GM23248 (cell line): ENCODE results near the gene DNAJC8. TPM values are rescaled to one million over a fixed set of nuclear protein-coding genes. Genes with fewer than 3 reads are reported as not detected.

Source experiments
- DNase-seq: peaks from one replicate; pipeline ENCODE4 v3.0.0-alpha.2; 2015
- H2AFZ ChIP-seq: fragments of 200-600 bp; sonication (generic); 2 replicates; pipeline ENCODE4 v1.6.1; 2016; ENCODE audit warnings: antibody characterized with exemption
- H3F3A ChIP-seq: fragments of 200-600 bp; sonication (generic); 2 replicates; pipeline ENCODE4 v1.6.1; 2016; ENCODE audit warnings: mild to moderate bottlenecking, antibody characterized with exemption, mixed run types; ENCODE audit not compliant: insufficient read depth
- H3K27ac ChIP-seq: fragments of 200-600 bp; sonication (generic); 2 replicates; pipeline ENCODE4 v1.5.1; 2016; ENCODE audit warnings: mild to moderate bottlenecking
- H3K27me3 ChIP-seq: fragments of 200-600 bp; sonication (generic); replicated peaks from 2 replicates; pipeline ENCODE4 v1.6.1; 2016; ENCODE audit warnings: mild to moderate bottlenecking; ENCODE audit not compliant: insufficient read depth
- H3K36me3 ChIP-seq: fragments of 200-600 bp; sonication (generic); 2 replicates; pipeline ENCODE4 v1.6.1; 2016; ENCODE audit warnings: low read depth, mild to moderate bottlenecking
- H3K4me1 ChIP-seq: fragments of 200-600 bp; sonication (generic); 2 replicates; pipeline ENCODE4 v1.6.1; 2016; ENCODE audit warnings: mild to moderate bottlenecking; ENCODE audit not compliant: insufficient read depth
- H3K4me2 ChIP-seq: fragments of 200-600 bp; sonication (generic); one replicate; pipeline ENCODE4 v1.6.1; 2016; ENCODE audit warnings: mild to moderate bottlenecking; ENCODE audit not compliant: unreplicated experiment
- H3K4me3 ChIP-seq: fragments of 200-600 bp; sonication (generic); 2 replicates; pipeline ENCODE4 v1.5.1; 2016; ENCODE audit warnings: mild to moderate bottlenecking
- H3K79me2 ChIP-seq: fragments of 200-600 bp; sonication (generic); 2 replicates; pipeline ENCODE4 v1.6.1; 2016; ENCODE audit warnings: mild to moderate bottlenecking; ENCODE audit not compliant: insufficient read depth
- H3K9ac ChIP-seq: fragments of 200-600 bp; sonication (generic); 2 replicates; pipeline ENCODE4 v1.6.1; 2016; ENCODE audit warnings: mild to moderate bottlenecking
- H3K9me2 ChIP-seq: fragments of 200-600 bp; sonication (generic); 2 replicates; pipeline ENCODE4 v1.6.1; 2016; ENCODE audit warnings: mixed run types, mild to moderate bottlenecking, moderate library complexity; ENCODE audit not compliant: insufficient read depth
- H3K9me3 ChIP-seq: fragments of 200-600 bp; sonication (generic); one replicate; pipeline ENCODE4 v1.6.1; 2017; ENCODE audit warnings: low read depth
- H4K20me1 ChIP-seq: fragments of 200-600 bp; sonication (generic); 2 replicates; pipeline ENCODE4 v1.6.0; 2016; ENCODE audit not compliant: insufficient read depth
- EZH2 ChIP-seq: fragments of 200-600 bp; sonication (generic); IDR thresholded peaks from 2 replicates; pipeline ENCODE4 v1.6.1; 2018; ENCODE audit warnings: antibody characterized with exemption, mild to moderate bottlenecking; ENCODE audit not compliant: insufficient read depth, poor library complexity, severe bottlenecking
- EZH2phosphoT487 ChIP-seq: fragments of 200-600 bp; sonication (generic); IDR thresholded peaks from 2 replicates; pipeline ENCODE4 v1.6.1; 2018; ENCODE audit warnings: antibody characterized with exemption, moderate library complexity, mild to moderate bottlenecking, low read depth; ENCODE audit not compliant: insufficient read depth
- WGBS, 2 experiments: methylation state at CpG; one replicate each; pipeline ENCODE4 v1.1.6; 2015 to 2017; ENCODE audit warnings: low lambda C conversion rate in 2 of 2, low coverage in 1 of 2; ENCODE audit errors: missing lambda C conversion rate in 2 of 2; 5-methylcytosine and 5-hydroxymethylcytosine counted together
- in situ Hi-C: fragments of 300-500 bp; cut with MboI; formaldehyde crosslinking; loops from 2 replicates; pipeline ENCODE4 v1.15.0; 2020
- polyA plus RNA-seq: library from polyadenylated mRNA; unstranded; fragments of >200 nt; fragmentation: Nextera tagmentation; extraction: Ambion mirVana; gene quantifications from 2 replicates; pipeline ENCODE4 v1.2.1, GENCODE V29; 2016
- total RNA-seq: library from RNA; depleted of rRNA; stranded (reverse); fragments of >200 nt; shearing (Covaris generic); gene quantifications from 2 replicates; pipeline ENCODE4 v1.2.3, GENCODE V29; 2014; rRNA removed

Gene DNAJC8
- total and polyA plus RNA-seq, 2 experiments from 2014 or later = 53.0 to 98.6 TPM

DNA sequence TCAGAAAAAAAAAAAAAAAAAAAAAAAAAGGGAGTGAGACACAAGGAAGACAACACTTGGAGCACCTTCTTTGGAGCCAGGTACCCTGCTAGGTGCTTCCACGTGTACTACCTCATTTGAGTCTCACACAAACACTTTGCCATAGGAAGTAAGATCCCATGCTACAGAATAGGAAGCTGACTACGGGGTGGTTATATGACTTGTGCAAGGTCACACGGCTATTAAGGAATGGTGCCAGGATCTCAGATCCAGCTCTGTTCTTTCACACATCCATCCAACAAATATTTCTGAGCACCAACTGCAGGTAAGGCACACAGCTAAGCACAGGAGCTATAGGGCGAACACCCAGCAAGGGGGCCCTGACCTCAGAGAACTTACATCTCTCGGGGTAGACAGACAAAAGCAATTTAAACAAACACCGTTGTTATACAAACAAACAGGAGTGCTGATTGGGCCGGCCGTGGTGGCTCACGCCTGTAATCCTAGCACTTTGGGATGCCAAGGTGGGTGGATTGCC, 78.7 kb downstream of the DNAJC8 start:
- 61 to 64% methylated on average over 9 of the region's 9 CpGs for WGBS, 2 experiments
- no peaks in the 10 kb centered on the region for H3K27me3 ChIP-seq

More for the DNA sequence above, 78.7 kb downstream of the DNAJC8 start:
- in situ Hi-C loops = no loop called here
- no peak for DNase-seq
- no peaks in the 10 kb centered on the region for H3K9me2 ChIP-seq
- no peak overlapping the region for H3K4me3 ChIP-seq
- TF ChIP-seq EZH2phosphoT487 (no peak), EZH2 (no peak)
- H4K20me1 ChIP-seq = no peaks in the 10 kb centered on the region
- H3F3A ChIP-seq = no peaks in the 10 kb centered on the region
- no peak overlapping the region for H3K9ac ChIP-seq
- no peaks in the 10 kb centered on the region for H3K9me3 ChIP-seq
- no peaks in the 10 kb centered on the region for H3K79me2 ChIP-seq
- no peak overlapping the region for H3K4me2 ChIP-seq
- no peak overlapping the region for H3K27ac ChIP-seq
- no peaks in the 10 kb centered on the region for H3K36me3 ChIP-seq
- H2AFZ ChIP-seq = no peak overlapping the region
- H3K4me1 ChIP-seq = peaks cover 5% of the 10 kb centered on the region

Other genes with a start within 250 kb of the DNAJC8 start
- 16.9 and 19.2 TPM in 2 replicates for gene EYA3, start 144.4 kb downstream of the DNAJC8 start, total RNA-seq
- gene EYA3, start 144.4 kb downstream of the DNAJC8 start, polyA plus RNA-seq = 8.6 and 9.1 TPM in 2 replicates
- gene PTAFR, start 56.3 kb downstream of the DNAJC8 start, total RNA-seq = not detected in 2 replicates
- 0.08 TPM in 1 of 2 replicates, not detected in the other for gene PTAFR, start 56.3 kb downstream of the DNAJC8 start, polyA plus RNA-seq
- gene ATP5IF1, start 3.1 kb upstream of the DNAJC8 start, total RNA-seq = 98.1 and 163 TPM in 2 replicates
- 418 and 421 TPM in 2 replicates for gene ATP5IF1, start 3.1 kb upstream of the DNAJC8 start, polyA plus RNA-seq
- gene SESN2, start 26.5 kb upstream of the DNAJC8 start, total RNA-seq = 57.8 and 58.4 TPM in 2 replicates
- gene SESN2, start 26.5 kb upstream of the DNAJC8 start, polyA plus RNA-seq = 34.3 and 34.5 TPM in 2 replicates
- 8.1 and 10.9 TPM in 2 replicates for gene MED18, start 96.0 kb upstream of the DNAJC8 start, total RNA-seq
- 11.6 and 12.4 TPM in 2 replicates for gene MED18, start 96.0 kb upstream of the DNAJC8 start, polyA plus RNA-seq
- gene PHACTR4, start 136.7 kb upstream of the DNAJC8 start, total RNA-seq = 3.0 and 5.2 TPM in 2 replicates
- 14.3 and 14.7 TPM in 2 replicates for gene PHACTR4, start 136.7 kb upstream of the DNAJC8 start, polyA plus RNA-seq